ENCODE results near the gene LRRC61. TPM values are rescaled to one million over a fixed set of nuclear protein-coding genes. Genes with fewer than 3 reads are reported as not detected.
"Not testable (repeated sequence)": the region's sequence is repeated elsewhere in the genome, so short reads cannot be mapped to it uniquely, and the experiment has no call there.

LRRC61 gene
- polyA plus RNA-seq, 1 of the 3 experiments (the other 2 are of a cell fraction) = 0.99 TPM

DNA sequence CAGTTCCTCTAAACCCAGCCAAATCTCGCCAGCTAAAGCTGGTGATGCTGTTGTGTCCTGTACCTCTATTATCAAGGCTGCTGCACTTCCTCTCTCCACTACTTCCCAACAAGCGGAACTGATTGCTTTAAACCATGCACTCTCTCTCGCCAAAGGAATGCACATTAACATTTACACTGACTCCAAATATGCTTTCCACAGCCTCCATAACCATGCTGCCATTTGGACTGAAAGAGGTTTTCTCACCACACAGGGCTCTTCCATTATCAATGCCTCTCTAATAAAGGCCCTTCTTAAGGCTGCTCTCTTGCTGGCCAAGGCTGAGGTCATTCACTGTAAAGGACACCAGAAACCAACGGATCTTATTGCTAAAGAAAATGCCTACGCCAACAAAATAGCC lies 11.4 kb upstream of the LRRC61 start:
- Histone ChIP-seq H3K27me3 (ENCODE audit: insufficient read depth) (no peaks in the 10 kb centered on the region; the same call in 1 of the 2 replicates), H3K36me3 (replicated peaks in 1 of 2; ENCODE audit: control insufficient read depth in 1 of 2, insufficient read depth in 2 of 2, low read length in 1 of 2) (no peaks in the 10 kb centered on the region), H3K4me3 (ENCODE audit: low read depth in 2 of 2, low read length in 1 of 2) (no peak overlapping the region), H3K4me1 (ENCODE audit: control insufficient read depth in 1 of 2, insufficient read depth in 2 of 2, low read depth in 1 of 2, low read length in 1 of 2) (no peaks in the 10 kb centered on the region), H3K9me2 (no peaks in the 10 kb centered on the region), H3K27ac (ENCODE audit: low read depth in 2 of 2, low read length in 1 of 2) (no peak overlapping the region), H3K9ac (no peak overlapping the region), H3F3A (replicated peaks; ENCODE audit: insufficient read depth) (no peaks in the 10 kb centered on the region), H3K79me2 (ENCODE audit: insufficient read depth) (no peaks in the 10 kb centered on the region), H2AFZ (ENCODE audit: low read depth) (no peak overlapping the region), H4K20me1 (ENCODE audit: insufficient read depth) (no peaks in the 10 kb centered on the region), H3K9me3 (no peaks in the 10 kb centered on the region), H3K4me2 (no peak overlapping the region)
- ChIA-PET CTCF (interaction anchor here (1.7 kb wide), 1 partner anchor 25 kb away, joined by 4 read pairs; no protein-coding TSS in a partner anchor), POLR2A (no interaction called here)
- no peak for DNase-seq
- whole genome bisulfite sequencing (ENCODE audit: low lambda C conversion rate) = 72% methylated on average over 5 of the region's 5 CpGs
- TF ChIP-seq, protein P1, sequence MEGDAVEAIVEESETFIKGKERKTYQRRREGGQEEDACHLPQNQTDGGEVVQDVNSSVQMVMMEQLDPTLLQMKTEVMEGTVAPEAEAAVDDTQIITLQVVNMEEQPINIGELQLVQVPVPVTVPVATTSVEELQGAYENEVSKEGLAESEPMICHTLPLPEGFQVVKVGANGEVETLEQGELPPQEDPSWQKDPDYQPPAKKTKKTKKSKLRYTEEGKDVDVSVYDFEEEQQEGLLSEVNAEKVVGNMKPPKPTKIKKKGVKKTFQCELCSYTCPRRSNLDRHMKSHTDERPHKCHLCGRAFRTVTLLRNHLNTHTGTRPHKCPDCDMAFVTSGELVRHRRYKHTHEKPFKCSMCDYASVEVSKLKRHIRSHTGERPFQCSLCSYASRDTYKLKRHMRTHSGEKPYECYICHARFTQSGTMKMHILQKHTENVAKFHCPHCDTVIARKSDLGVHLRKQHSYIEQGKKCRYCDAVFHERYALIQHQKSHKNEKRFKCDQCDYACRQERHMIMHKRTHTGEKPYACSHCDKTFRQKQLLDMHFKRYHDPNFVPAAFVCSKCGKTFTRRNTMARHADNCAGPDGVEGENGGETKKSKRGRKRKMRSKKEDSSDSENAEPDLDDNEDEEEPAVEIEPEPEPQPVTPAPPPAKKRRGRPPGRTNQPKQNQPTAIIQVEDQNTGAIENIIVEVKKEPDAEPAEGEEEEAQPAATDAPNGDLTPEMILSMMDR (IDR thresholded peaks at IDR 0.05) = no peak
- TF ChIP-seq, protein P2, sequence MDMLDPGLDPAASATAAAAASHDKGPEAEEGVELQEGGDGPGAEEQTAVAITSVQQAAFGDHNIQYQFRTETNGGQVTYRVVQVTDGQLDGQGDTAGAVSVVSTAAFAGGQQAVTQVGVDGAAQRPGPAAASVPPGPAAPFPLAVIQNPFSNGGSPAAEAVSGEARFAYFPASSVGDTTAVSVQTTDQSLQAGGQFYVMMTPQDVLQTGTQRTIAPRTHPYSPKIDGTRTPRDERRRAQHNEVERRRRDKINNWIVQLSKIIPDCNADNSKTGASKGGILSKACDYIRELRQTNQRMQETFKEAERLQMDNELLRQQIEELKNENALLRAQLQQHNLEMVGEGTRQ (IDR thresholded peaks at IDR 0.05; ENCODE audit: borderline replicate concordance, low read depth, low read length) = no peak
- TF ChIP-seq CHD2 (IDR thresholded peaks at IDR 0.05; ENCODE audit: low read length, partially characterized antibody) (no peak), RXRA (IDR thresholded peaks at IDR 0.05; ENCODE audit: borderline replicate concordance, low read depth) (no peak), TAF1 (IDR thresholded peaks at IDR 0.05; ENCODE audit: borderline replicate concordance, low read depth, low read length) (no peak)
- TF ChIP-seq, protein P3, sequence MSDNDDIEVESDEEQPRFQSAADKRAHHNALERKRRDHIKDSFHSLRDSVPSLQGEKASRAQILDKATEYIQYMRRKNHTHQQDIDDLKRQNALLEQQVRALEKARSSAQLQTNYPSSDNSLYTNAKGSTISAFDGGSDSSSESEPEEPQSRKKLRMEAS (IDR thresholded peaks at IDR 0.05; ENCODE audit: low read depth) = no peak

DNA sequence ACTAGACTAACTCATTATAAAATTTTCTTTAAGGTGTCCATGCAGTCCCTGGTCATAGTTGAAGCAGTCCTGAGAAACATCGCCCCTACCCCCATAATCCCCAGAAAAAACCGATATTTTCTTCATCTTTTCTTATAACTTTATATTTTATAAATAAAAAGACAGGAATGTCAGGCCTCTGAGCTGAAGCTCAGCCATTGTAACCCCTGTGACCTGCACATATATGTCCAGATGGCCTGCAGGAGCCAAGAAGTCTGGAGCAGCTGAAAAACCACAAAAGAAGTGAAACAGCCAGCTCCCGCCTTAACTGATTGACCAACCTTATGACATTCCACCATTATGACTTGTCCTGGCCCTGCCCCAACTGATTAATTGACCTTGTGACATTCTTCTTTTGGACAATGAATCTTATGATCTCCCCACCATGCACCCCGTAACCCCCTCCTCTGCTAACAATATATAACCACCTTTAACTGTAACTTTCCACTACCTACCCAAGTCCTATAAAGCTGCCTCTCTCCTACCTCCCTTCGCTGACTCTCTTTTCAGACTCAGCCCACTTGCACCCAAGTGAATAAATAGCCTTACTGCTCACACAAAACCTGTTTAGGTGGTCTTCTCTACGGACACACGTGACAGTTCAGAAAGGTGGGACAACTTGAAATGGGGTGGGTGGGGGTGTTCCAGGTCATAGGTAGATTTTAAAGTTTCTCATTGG lies 10.3 kb upstream of the LRRC61 start:
- 56% methylated on average over 7 of the region's 7 CpGs for WGBS (ENCODE audit: low lambda C conversion rate)
- H4K20me1 ChIP-seq (ENCODE audit: insufficient read depth); H3K9me3 ChIP-seq; H3K4me1 ChIP-seq (ENCODE audit: control insufficient read depth in 1 of 2, insufficient read depth in 2 of 2, low read depth in 1 of 2, low read length in 1 of 2); H3K36me3 ChIP-seq (replicated peaks in 1 of 2; ENCODE audit: control insufficient read depth in 1 of 2, insufficient read depth in 2 of 2, low read length in 1 of 2); DNase-seq; H3K4me3 ChIP-seq (ENCODE audit: low read depth in 2 of 2, low read length in 1 of 2); H3K4me2 ChIP-seq; H3K27me3 ChIP-seq (ENCODE audit: insufficient read depth); H3K9ac ChIP-seq; H2AFZ ChIP-seq (ENCODE audit: low read depth); H3K79me2 ChIP-seq (ENCODE audit: insufficient read depth); H3K27ac ChIP-seq (ENCODE audit: low read depth in 2 of 2, low read length in 1 of 2); H3K9me2 ChIP-seq; POLR2A ChIA-PET; H3F3A ChIP-seq (replicated peaks; ENCODE audit: insufficient read depth): not testable (repeated sequence)
- TF ChIP-seq, protein P4, sequence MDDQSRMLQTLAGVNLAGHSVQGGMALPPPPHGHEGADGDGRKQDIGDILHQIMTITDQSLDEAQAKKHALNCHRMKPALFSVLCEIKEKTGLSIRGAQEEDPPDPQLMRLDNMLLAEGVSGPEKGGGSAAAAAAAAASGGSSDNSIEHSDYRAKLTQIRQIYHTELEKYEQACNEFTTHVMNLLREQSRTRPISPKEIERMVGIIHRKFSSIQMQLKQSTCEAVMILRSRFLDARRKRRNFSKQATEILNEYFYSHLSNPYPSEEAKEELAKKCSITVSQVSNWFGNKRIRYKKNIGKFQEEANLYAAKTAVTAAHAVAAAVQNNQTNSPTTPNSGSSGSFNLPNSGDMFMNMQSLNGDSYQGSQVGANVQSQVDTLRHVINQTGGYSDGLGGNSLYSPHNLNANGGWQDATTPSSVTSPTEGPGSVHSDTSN (IDR thresholded peaks at IDR 0.05) = peak; percentile 37; the same call in 1 of the 2 replicates
- peak; percentile 53 for TF ChIP-seq NFIC (IDR thresholded peaks at IDR 0.05; ENCODE audit: borderline replicate concordance)
- TF ChIP-seq EP300 (IDR thresholded peaks at IDR 0.05; ENCODE audit: borderline replicate concordance in 1 of 2, low read depth in 1 of 2, low read length in 1 of 2) = peak in 1 of 2 experiments; percentile 12; a peak in 1 of 4 replicates
- TF ChIP-seq TCF12 (IDR thresholded peaks at IDR 0.05) = peak; percentile 63
- CTCF ChIA-PET = interaction anchor here (1.2 to 1.7 kb wide), 2 partner anchors 10 to 26 kb away, joined by 4 read pairs; partner anchors contain the start of genes ACTR3C and LRRC61
